HEK293T (cell line): ENCODE results near the gene SLC2A6.

Experiments
- ELF4 ChIP-seq: fragments of 450-650 bp; IDR thresholded peaks from 2 replicates; pipeline ENCODE4 v1.6.1; 2017; ENCODE audit warnings: antibody characterized with exemption
- FOXA1 ChIP-seq: fragments of 450-650 bp; IDR thresholded peaks from 2 replicates; pipeline ENCODE4 v1.6.1; 2016; ENCODE audit warnings: mild to moderate bottlenecking
- PKNOX1 ChIP-seq: fragments of 450-650 bp; IDR thresholded peaks from 2 replicates; pipeline ENCODE4 v1.6.1; 2016
- SP1 ChIP-seq: fragments of 450-650 bp; IDR thresholded peaks from 2 replicates; pipeline ENCODE4 v1.6.1; 2017
- SUZ12 ChIP-seq: fragments of 450-650 bp; IDR thresholded peaks from 2 replicates; pipeline ENCODE4 v1.6.1; 2016; ENCODE audit warnings: mild to moderate bottlenecking
- TARDBP ChIP-seq: fragments of 450-650 bp; IDR thresholded peaks from 2 replicates; pipeline ENCODE4 v1.6.1; 2016
- ZNF384 ChIP-seq: fragments of 450-650 bp; IDR thresholded peaks from 2 replicates; pipeline ENCODE4 v1.6.1; 2016

GRCh38 chr9:133456409-133456808 is 22.5 kb downstream of the SLC2A6 start:
- TF ChIP-seq PKNOX1 (no peak), ELF4 (no peak), SUZ12 (no peak), FOXA1 (no peak), TARDBP (no peak), SP1 (no peak), ZNF384 (no peak)
